Measurements from ENCODE around the gene MYO3B.
"Not testable (repeated sequence)": the region's sequence is repeated elsewhere in the genome, so short reads cannot be mapped to it uniquely, and the experiment has no call there.

Gene MYO3B

GRCh38 chr2:170571612-170572011, 393.7 kb downstream of the MYO3B start:
- DNase-seq (ENCODE audit: low spot score) = no peak

GRCh38 chr2:170573671-170574070, 395.7 kb downstream of the MYO3B start:
- DNase-seq (ENCODE audit: low spot score) = no peak

GRCh38 chr2:170576296-170576695, 398.3 kb downstream of the MYO3B start:
- DNase-seq (ENCODE audit: low spot score) = no peak

- DNase-seq (ENCODE audit: low spot score) = no peak
These were observed 399.4 kb downstream of the MYO3B start for GRCh38 chr2:170577356-170577755.

- no peak for DNase-seq (ENCODE audit: low spot score)
These were observed 400.7 kb downstream of the MYO3B start for GRCh38 chr2:170578606-170579005.

GRCh38 chr2:170579511-170579910, 401.6 kb downstream of the MYO3B start:
- no peak for DNase-seq (ENCODE audit: low spot score)

- no peak for DNase-seq (ENCODE audit: low spot score)
These were observed 404.4 kb downstream of the MYO3B start for GRCh38 chr2:170582313-170582712.

- no peak for DNase-seq (ENCODE audit: low spot score)
These were observed 405.0 kb downstream of the MYO3B start for GRCh38 chr2:170582751-170583463.

- no peak for DNase-seq (ENCODE audit: low spot score)
These were observed 407.1 kb downstream of the MYO3B start for GRCh38 chr2:170585067-170585466.

GRCh38 chr2:170586571-170587095, 408.7 kb downstream of the MYO3B start:
- DNase-seq (ENCODE audit: low spot score) = no peak

- no peak for DNase-seq (ENCODE audit: low spot score)
These were observed 409.2 kb downstream of the MYO3B start for GRCh38 chr2:170587117-170587516.

GRCh38 chr2:170587922-170588321, 410.0 kb downstream of the MYO3B start:
- no peak for DNase-seq (ENCODE audit: low spot score)

- DNase-seq (ENCODE audit: low spot score) = no peak
These were observed 410.8 kb downstream of the MYO3B start for GRCh38 chr2:170588729-170589128.

- no peak for DNase-seq (ENCODE audit: low spot score)
These were observed 418.6 kb downstream of the MYO3B start for GRCh38 chr2:170596576-170596975.

GRCh38 chr2:170598067-170598395, 420.1 kb downstream of the MYO3B start:
- no peak for DNase-seq (ENCODE audit: low spot score)

- no peak for DNase-seq (ENCODE audit: low spot score)
These were observed 423.5 kb downstream of the MYO3B start for GRCh38 chr2:170601489-170601888.

- no peak for DNase-seq (ENCODE audit: low spot score)
These were observed 427.9 kb downstream of the MYO3B start for GRCh38 chr2:170605862-170606261.

GRCh38 chr2:170607171-170607570, 429.2 kb downstream of the MYO3B start:
- no peak for DNase-seq (ENCODE audit: low spot score)

GRCh38 chr2:170610615-170611014, 432.7 kb downstream of the MYO3B start:
- no peak for DNase-seq (ENCODE audit: low spot score)

- DNase-seq (ENCODE audit: low spot score) = not testable (repeated sequence)
These were observed 441.0 kb downstream of the MYO3B start for GRCh38 chr2:170618948-170619347.

GRCh38 chr2:170635094-170635493, 457.1 kb downstream of the MYO3B start:
- DNase-seq (ENCODE audit: low spot score) = not testable (repeated sequence)

- no peak for DNase-seq (ENCODE audit: low spot score)
These were observed 461.7 kb downstream of the MYO3B start for GRCh38 chr2:170639635-170640034.

GRCh38 chr2:170641961-170642360, 464.0 kb downstream of the MYO3B start:
- no peak for DNase-seq (ENCODE audit: low spot score)

- DNase-seq (ENCODE audit: low spot score) = no peak
These were observed 465.4 kb downstream of the MYO3B start for GRCh38 chr2:170643346-170643745.
